ENCODE results near the gene WDR86. TPM values are rescaled to one million over a fixed set of nuclear protein-coding genes. Genes with fewer than 3 reads are reported as not detected.

The WDR86 gene
- polyA plus RNA-seq, 2 of the 4 experiments (the other 2 are of a cell fraction) = 0.17 to 0.19 TPM

DNA sequence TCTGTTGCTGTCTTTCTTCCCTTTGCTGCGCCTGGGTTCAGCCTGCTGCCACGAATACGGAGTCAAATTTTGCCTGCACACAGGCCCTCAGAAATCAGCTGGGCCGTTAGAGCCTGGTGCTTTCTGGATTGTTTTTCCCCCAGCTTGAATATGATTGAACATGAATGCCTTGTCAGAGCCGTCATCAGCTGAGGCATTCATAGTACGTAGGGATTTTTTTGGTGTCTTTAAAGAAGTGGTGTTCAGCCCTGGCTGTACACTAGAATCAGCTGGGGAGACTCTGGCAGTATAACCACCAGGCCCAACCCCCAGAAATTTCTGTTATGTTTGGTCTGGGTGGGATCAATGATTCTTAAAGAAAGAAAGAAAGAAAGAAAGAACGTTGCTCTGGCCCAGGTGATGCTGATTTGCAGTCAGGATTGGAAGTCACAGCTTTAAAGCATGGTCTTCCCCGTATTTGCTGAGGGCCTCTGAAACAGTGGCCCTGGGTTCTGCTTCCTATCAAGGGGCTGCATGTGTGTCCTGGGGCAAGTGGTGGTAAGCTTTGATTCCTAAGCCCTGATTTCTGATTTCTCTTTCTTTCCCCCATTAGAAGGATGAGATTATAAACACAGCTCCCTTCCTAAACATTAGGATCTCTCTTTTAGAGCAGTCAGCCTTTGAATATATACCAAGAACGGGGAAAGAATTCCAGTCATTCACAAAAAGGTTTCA lies 43.5 kb downstream of the WDR86 start:
- no peak for ATAC-seq
- 89% methylated on average over 8 of the region's 9 CpGs for WGBS (ENCODE audit: missing lambda C conversion rate)
- no peak overlapping the region for H3K4me2 ChIP-seq
- no peak for DNase-seq (ENCODE audit: low read depth in 1 of 2, low spot score in 1 of 2)
- no peak for TF ChIP-seq FOXS1 (CRISPR knock-in tag; IDR thresholded peaks at IDR 0.05)
- no peak for TF ChIP-seq CBX2 (IDR thresholded peaks at IDR 0.05; ENCODE audit: borderline replicate concordance, low read depth)
- TF ChIP-seq, protein P1, sequence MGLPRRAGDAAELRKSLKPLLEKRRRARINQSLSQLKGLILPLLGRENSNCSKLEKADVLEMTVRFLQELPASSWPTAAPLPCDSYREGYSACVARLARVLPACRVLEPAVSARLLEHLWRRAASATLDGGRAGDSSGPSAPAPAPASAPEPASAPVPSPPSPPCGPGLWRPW (IDR thresholded peaks at IDR 0.05) = no peak
- TF ChIP-seq NPAS2 (CRISPR knock-in tag; IDR thresholded peaks at IDR 0.05; ENCODE audit: borderline replicate concordance) = no peak
- TF ChIP-seq RFX5 (IDR thresholded peaks at IDR 0.05) = no peak
- TF ChIP-seq ZFP36 (IDR thresholded peaks at IDR 0.05; ENCODE audit: borderline replicate concordance, partially characterized antibody) = no peak
- no peak for TF ChIP-seq CEBPB (IDR thresholded peaks at IDR 0.05)
- TF ChIP-seq HEYL (CRISPR knock-in tag; IDR thresholded peaks at IDR 0.05) = no peak
- no peak for TF ChIP-seq JUN (IDR thresholded peaks at IDR 0.05)
- ChIA-PET POLR2A (no interaction called here), CTCF (interaction anchor here (0.8 to 21.5 kb wide), 13 partner anchors 10 to 397 kb away, joined by 3 to 438 read pairs (median 6); partner anchors contain the start of gene CRYGN)
- no peaks in the 10 kb centered on the region for H3K9me3 ChIP-seq
- H3K27ac ChIP-seq = no peak overlapping the region
- FAIRE-seq = no peak
- no peak overlapping the region for H3K4me3 ChIP-seq
- H3K4me1 ChIP-seq = peaks cover 4% of the 10 kb centered on the region

DNA sequence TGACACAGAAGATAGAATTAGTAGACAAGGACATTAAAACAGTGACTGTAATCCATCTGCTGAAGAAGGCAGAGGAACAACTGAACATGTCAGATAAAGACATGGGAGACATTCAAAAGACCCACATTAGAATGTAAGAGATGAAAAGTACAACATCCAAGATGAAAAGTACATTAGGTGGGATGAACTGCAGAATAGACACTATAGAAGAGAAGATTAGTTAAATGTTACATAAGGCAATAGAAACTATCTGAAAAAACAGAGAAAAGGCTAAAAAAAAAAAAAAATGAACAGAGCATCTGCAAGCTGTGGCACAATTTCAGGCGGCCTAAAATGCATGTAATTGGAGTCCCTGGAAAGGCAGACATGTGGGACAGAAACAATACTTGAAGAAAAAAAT lies 46.7 kb downstream of the WDR86 start:
- no peak for ATAC-seq
- no peak overlapping the region for H3K27ac ChIP-seq
- peaks cover under 1% of the 10 kb centered on the region for H3K4me1 ChIP-seq
- TF ChIP-seq NR3C1 (IDR thresholded peaks at IDR 0.05) (no peak), HDAC2 (IDR thresholded peaks at IDR 0.05) (no peak), CEBPB (IDR thresholded peaks at IDR 0.05) (no peak), HEYL (CRISPR knock-in tag; IDR thresholded peaks at IDR 0.05) (no peak), TFCP2L1 (CRISPR knock-in tag; IDR thresholded peaks at IDR 0.05) (no peak), EP300 (IDR thresholded peaks at IDR 0.05) (no peak), ESRRA (IDR thresholded peaks at IDR 0.05; ENCODE audit: borderline replicate concordance, low read length) (no peak)
- TF ChIP-seq, protein P2, sequence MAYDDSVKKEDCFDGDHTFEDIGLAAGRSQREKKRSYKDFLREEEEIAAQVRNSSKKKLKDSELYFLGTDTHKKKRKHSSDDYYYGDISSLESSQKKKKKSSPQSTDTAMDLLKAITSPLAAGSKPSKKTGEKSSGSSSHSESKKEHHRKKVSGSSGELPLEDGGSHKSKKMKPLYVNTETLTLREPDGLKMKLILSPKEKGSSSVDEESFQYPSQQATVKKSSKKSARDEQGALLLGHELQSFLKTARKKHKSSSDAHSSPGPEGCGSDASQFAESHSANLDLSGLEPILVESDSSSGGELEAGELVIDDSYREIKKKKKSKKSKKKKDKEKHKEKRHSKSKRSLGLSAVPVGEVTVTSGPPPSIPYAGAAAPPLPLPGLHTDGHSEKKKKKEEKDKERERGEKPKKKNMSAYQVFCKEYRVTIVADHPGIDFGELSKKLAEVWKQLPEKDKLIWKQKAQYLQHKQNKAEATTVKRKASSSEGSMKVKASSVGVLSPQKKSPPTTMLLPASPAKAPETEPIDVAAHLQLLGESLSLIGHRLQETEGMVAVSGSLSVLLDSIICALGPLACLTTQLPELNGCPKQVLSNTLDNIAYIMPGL (CRISPR knock-in tag; IDR thresholded peaks at IDR 0.05; ENCODE audit: borderline replicate concordance) = no peak
- TF ChIP-seq, protein P3, sequence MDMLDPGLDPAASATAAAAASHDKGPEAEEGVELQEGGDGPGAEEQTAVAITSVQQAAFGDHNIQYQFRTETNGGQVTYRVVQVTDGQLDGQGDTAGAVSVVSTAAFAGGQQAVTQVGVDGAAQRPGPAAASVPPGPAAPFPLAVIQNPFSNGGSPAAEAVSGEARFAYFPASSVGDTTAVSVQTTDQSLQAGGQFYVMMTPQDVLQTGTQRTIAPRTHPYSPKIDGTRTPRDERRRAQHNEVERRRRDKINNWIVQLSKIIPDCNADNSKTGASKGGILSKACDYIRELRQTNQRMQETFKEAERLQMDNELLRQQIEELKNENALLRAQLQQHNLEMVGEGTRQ (IDR thresholded peaks at IDR 0.05) = no peak
- no peak for FAIRE-seq
- CTCF ChIA-PET = interaction anchor here (1.0 to 21.5 kb wide), 7 partner anchors 8 to 396 kb away, joined by 3 to 438 read pairs (median 6); partner anchors contain the start of gene CRYGN
- no peak overlapping the region for H3K4me3 ChIP-seq
- no peak overlapping the region for H3K4me2 ChIP-seq
- 92% methylated on average over 1 of the region's 1 CpG for WGBS (ENCODE audit: missing lambda C conversion rate)
- DNase-seq (ENCODE audit: low read depth in 1 of 2, low spot score in 1 of 2) = no peak
- POLR2A ChIA-PET = interaction anchor here (1.3 kb wide), 1 partner anchor 85 kb away, joined by 4 read pairs; no protein-coding TSS in a partner anchor
- no peaks in the 10 kb centered on the region for H3K9me3 ChIP-seq

DNA sequence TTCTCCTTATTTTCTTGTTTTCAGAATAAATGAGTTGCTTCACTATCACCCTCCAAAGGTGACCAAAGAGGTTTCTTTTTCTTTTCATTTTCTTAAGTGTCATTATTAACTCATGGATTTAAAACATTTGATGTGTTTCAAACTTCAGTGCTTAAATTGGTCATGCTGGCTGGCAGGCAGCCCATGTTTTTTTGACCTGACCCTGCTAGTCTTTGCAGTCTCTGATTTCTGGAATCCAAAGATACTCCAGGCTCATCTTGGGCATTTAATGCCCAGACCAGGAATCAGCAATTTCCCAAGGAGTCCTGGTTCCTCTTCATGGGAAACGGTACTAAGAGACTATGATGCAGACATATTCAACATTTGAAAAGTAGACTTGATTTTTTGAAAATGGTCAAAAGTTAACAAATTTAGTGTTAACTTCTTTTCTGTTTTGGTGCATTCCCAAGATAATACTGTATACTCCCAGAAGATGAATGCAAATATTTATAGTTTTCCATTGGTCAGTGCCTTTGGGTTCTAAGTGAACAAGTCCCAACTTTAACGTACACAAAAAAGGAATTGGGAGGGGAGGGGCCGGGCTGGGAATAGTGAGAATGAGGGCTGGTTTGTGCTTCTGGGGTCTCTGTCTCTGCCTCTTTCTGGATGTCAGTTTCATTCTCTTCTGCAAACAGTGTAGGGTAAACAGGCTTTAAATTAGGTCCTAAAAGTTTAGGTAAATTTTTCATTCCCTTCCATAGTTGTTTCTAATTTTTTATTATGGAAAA lies 48.5 kb downstream of the WDR86 start:
- no peak overlapping the region for H3K27ac ChIP-seq
- no peaks in the 10 kb centered on the region for H3K4me1 ChIP-seq
- ChIA-PET POLR2A (no interaction called here), CTCF (interaction anchor here (1.0 to 21.5 kb wide), 4 partner anchors 10 to 398 kb away, joined by 3 to 438 read pairs (median 16); partner anchors contain the start of gene CRYGN)
- no peaks in the 10 kb centered on the region for H3K9me3 ChIP-seq
- 92% methylated on average over 3 of the region's 3 CpGs for WGBS (ENCODE audit: missing lambda C conversion rate)
- DNase-seq (ENCODE audit: low read depth in 1 of 2, low spot score in 1 of 2) = no peak
- H3K4me2 ChIP-seq = no peak overlapping the region
- no peak for ATAC-seq
- H3K4me3 ChIP-seq = no peak overlapping the region
- no peak for FAIRE-seq
- TF ChIP-seq FOSL2 (IDR thresholded peaks at IDR 0.05) (no peak), FOSL2 (CRISPR knock-in tag; IDR thresholded peaks at IDR 0.05) (no peak), RAD21 (conservative IDR thresholded peaks at IDR 0.05 in 1 of 2, IDR thresholded peaks at IDR 0.05 in 1 of 2) (no peak), SMC3 (IDR thresholded peaks at IDR 0.05) (no peak), HEYL (CRISPR knock-in tag; IDR thresholded peaks at IDR 0.05) (no peak), POLR2A (IDR thresholded peaks at IDR 0.05; ENCODE audit: low read length) (no peak), TFCP2L1 (CRISPR knock-in tag; IDR thresholded peaks at IDR 0.05) (no peak), EHMT2 (IDR thresholded peaks at IDR 0.05; ENCODE audit: low read depth) (no peak), EHF (CRISPR knock-in tag; IDR thresholded peaks at IDR 0.05) (no peak), HOXB13 (CRISPR knock-in tag; IDR thresholded peaks at IDR 0.05; ENCODE audit: low read depth) (no peak)
- TF ChIP-seq, protein P4, sequence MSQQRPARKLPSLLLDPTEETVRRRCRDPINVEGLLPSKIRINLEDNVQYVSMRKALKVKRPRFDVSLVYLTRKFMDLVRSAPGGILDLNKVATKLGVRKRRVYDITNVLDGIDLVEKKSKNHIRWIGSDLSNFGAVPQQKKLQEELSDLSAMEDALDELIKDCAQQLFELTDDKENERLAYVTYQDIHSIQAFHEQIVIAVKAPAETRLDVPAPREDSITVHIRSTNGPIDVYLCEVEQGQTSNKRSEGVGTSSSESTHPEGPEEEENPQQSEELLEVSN (IDR thresholded peaks at IDR 0.05; ENCODE audit: borderline replicate concordance, low read depth) = no peak
- TF ChIP-seq, protein P5, sequence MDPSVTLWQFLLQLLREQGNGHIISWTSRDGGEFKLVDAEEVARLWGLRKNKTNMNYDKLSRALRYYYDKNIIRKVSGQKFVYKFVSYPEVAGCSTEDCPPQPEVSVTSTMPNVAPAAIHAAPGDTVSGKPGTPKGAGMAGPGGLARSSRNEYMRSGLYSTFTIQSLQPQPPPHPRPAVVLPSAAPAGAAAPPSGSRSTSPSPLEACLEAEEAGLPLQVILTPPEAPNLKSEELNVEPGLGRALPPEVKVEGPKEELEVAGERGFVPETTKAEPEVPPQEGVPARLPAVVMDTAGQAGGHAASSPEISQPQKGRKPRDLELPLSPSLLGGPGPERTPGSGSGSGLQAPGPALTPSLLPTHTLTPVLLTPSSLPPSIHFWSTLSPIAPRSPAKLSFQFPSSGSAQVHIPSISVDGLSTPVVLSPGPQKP (IDR thresholded peaks at IDR 0.05; ENCODE audit: low read depth, low read length) = no peak
- TF ChIP-seq, protein P2 (CRISPR knock-in tag; IDR thresholded peaks at IDR 0.05; ENCODE audit: borderline replicate concordance) = no peak

All from A549 (cell line).